Neuron (in vitro differentiated cells): ENCODE data around the gene NGF.

Experiments used
- H2AFZ ChIP-seq: one replicate; pipeline ENCODE4 v1.6.1; 2013; ENCODE audit warnings: low read depth, mild to moderate bottlenecking, inconsistent platforms, low read length, moderate library complexity
- H3K27me3 ChIP-seq: one replicate; pipeline ENCODE4 v1.6.1; 2013; ENCODE audit warnings: low read length; ENCODE audit not compliant: insufficient read depth
- H3K36me3 ChIP-seq: one replicate; pipeline ENCODE4 v1.6.1; 2013; ENCODE audit warnings: low read length; ENCODE audit not compliant: insufficient read depth
- H3K4me1 ChIP-seq: one replicate; pipeline ENCODE4 v1.6.1; 2013; ENCODE audit warnings: low read length; ENCODE audit not compliant: insufficient read depth
- H3K4me3 ChIP-seq: 2 replicates; pipeline ENCODE4 v1.5.1; 2013; ENCODE audit warnings: mild to moderate bottlenecking, low read length, moderate library complexity
- H3K9me3 ChIP-seq: one replicate; pipeline ENCODE4 v1.6.1; 2013; ENCODE audit warnings: low read length

NGF gene

DNA sequence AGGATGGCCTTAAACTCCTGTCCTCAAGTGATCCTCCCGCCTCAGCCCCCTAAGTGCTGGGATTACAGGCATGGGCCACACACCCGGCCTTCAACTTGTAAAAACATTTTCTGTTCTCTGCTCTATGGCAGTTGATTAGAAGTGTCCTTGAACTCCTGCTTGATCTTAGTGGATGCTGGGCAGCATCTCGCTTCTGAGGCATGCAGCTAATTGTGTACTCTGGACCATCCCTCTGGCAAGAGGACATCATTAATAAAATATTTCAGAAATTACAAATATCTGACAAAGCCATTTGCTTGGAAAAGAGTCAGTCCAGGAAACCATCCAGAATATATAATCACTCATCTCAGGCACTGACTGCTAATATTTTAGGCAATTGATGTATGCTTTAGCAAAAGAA is 8.1 kb downstream of the NGF start:
- Histone ChIP-seq H3K36me3 (no peaks in the 10 kb centered on the region), H3K4me1 (no peaks in the 10 kb centered on the region), H2AFZ (no peak overlapping the region), H3K9me3 (no peaks in the 10 kb centered on the region), H3K4me3 (no peak overlapping the region), H3K27me3 (no peaks in the 10 kb centered on the region)

DNA sequence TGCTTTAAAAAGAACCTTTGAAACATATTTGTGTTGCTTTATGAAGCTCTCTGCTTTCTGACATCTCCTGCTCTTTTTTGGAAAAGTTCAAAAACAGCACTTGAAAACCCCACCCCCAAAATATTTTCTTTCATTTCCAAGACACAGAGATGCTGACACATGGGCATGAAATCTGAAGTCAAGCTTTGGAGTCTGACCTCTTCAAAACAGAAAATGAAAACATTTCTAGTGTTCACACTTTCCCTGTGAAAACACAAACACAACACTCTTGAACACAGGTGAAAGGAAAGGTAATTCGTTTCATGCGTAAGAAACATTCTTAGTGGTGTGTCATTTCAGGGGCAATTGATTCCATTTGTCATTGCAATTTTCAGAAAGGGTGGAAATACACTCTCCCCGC is 10.8 kb downstream of the NGF start:
- Histone ChIP-seq H2AFZ (no peak overlapping the region), H3K4me1 (no peaks in the 10 kb centered on the region), H3K36me3 (no peaks in the 10 kb centered on the region), H3K4me3 (no peak overlapping the region), H3K9me3 (no peaks in the 10 kb centered on the region), H3K27me3 (no peaks in the 10 kb centered on the region)

DNA sequence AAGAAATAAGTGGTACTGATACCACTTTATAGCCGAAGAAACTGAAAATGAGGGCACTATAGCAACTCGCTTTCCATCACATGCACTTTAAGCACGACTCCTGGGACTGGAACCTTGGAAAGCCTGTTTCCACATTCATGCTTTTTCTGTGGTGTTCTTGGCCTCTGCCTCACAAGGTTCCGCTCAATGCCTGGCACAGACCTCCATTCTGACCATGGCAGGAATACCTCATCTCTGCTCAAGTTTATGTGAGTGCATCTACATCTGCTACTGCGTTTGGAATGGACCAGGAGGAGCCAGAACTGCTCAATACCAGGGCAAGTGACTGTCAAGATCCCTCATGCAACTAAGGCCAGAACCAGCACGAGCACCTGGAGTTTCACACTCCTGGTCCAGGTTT is 11.6 kb downstream of the NGF start:
- Histone ChIP-seq H3K36me3 (no peaks in the 10 kb centered on the region), H2AFZ (no peak overlapping the region), H3K27me3 (no peaks in the 10 kb centered on the region), H3K9me3 (no peaks in the 10 kb centered on the region), H3K4me3 (no peak overlapping the region), H3K4me1 (no peaks in the 10 kb centered on the region)

DNA sequence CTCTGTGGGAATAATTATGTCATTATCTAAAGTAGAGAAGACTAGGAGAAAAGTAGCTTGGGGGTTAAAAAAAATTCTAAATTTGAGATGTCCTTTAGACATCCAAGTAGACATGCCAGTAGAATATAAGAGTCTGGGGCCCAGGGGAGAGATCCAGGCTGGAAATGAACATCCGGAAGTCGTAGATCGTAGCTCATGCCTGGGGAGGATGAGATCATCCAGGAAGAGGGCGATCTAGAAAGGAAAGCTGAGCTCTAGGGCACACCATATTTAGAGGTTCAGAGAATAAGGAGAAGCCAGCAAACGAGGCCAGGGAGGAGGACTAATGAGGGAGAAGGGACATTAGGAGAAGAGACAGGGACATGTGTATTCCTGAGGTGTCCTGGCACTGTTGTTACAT is 12.2 kb downstream of the NGF start:
- no peaks in the 10 kb centered on the region for H3K9me3 ChIP-seq
- no peaks in the 10 kb centered on the region for H3K36me3 ChIP-seq
- no peak overlapping the region for H3K4me3 ChIP-seq
- no peaks in the 10 kb centered on the region for H3K27me3 ChIP-seq
- no peaks in the 10 kb centered on the region for H3K4me1 ChIP-seq
- H2AFZ ChIP-seq, result no peak overlapping the region

DNA sequence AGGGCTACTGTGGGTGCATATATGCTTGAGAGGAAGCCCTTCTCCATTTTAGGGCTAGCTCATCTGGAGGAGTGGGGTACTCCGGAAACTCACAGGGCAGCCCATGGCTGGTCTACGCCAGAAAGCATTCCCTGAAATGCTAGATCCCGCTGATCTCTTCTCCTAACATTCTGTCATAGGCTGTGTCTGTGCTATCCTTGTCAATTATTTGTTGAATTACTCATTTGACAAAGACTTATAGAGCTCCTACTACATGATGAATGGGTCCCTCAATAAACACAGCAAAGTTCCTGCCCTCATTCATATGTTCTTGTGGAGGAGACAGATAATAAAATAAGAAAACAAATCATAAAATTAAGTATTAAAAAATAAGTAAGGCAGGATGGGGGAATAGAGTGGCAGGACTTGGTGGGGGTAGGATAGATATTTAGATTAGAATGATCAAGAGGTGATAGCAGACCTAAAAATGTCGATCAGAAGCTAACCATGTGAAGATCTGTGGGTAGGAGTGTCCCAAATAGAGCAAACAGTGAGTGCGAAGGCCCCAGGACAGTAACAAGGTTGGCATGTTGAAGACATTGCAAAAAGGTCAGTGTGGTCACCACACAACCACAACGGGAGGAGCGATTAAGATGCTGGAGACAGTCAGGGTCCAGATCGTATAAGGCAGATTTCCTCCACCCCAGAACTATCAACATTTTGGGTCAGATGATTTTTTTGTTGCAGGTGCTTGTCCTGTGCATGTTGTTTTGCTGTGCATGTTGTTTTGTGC is 13.2 kb downstream of the NGF start:
- H3K36me3 ChIP-seq, result no peaks in the 10 kb centered on the region
- H3K4me3 ChIP-seq, result no peak overlapping the region
- H3K27me3 ChIP-seq, result no peaks in the 10 kb centered on the region
- H3K4me1 ChIP-seq, result no peaks in the 10 kb centered on the region
- H2AFZ ChIP-seq, result no peak overlapping the region
- H3K9me3 ChIP-seq, result no peaks in the 10 kb centered on the region

DNA sequence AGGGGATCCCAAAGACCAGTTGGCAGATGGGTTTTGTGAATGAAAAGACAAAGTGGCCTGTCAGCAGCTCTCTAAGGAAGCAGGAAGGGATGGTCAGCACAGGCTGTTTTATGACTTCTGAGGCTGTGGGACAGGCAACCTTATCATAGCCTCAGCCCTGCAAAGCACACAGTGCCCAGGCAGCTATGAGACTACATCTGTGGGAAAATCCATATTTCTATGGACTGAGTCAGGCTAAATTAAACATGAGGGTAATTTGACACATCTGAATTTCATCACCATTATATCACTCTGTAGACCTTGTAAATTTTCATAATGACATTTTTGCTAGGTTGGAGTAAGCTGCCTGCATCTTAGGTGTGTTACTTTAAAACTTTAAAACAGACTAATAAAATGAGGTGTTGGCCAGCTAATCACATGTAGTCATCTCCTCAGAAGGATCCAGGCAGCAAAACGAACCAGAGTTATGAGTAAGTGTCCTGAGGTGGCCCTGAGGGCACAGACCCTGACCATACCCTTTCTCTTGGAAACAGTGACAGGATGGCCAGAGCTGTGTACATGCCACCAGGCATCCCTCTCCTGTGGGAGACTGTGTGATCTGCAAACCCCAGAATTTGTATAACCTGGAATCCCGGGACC is 14.6 kb downstream of the NGF start:
- H3K4me3 ChIP-seq, result no peak overlapping the region
- H3K27me3 ChIP-seq, result no peaks in the 10 kb centered on the region
- no peaks in the 10 kb centered on the region for H3K36me3 ChIP-seq
- H3K4me1 ChIP-seq, result no peaks in the 10 kb centered on the region
- H3K9me3 ChIP-seq, result no peaks in the 10 kb centered on the region
- no peak overlapping the region for H2AFZ ChIP-seq

DNA sequence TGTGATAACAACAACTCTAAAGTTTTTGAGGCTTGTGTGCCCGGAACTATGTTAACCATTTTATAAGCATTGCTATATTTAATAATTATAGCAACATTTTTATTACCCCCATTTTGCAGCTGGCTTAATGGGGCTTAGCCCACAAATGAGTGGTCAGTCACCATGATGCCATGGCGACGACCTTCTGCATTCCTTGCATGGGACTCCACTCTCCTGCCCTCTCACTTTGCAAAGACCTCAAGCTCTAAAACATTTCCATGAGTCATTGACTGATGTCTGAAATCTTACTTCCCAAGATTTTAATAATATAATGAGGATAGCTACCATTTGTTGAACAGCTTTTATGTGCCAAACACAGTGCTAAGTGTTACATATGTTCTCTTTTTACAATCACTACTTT is 15.4 kb downstream of the NGF start:
- Histone ChIP-seq H2AFZ (no peak overlapping the region), H3K36me3 (no peaks in the 10 kb centered on the region)

DNA sequence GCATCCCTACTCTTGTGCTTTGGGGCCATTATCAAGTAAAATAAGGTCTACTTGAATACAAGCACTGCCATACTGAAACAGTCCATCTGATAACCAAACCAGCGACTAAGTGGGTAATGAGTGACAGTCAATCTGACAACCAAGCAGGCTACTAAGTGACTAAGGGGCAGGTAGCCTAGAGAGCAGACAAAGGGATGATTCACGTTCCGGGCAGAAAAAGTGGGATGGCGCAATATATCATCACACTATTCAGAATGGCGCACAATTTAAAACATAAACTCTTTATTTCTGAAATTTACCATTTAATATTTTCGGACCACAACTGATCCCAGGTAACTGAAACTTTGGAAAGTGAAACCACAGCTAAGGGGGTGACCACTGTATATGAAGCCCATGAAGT is 17.7 kb downstream of the NGF start:
- Histone ChIP-seq H3K27me3 (no peaks in the 10 kb centered on the region), H3K4me1 (no peaks in the 10 kb centered on the region), H2AFZ (no peak overlapping the region), H3K4me3 (no peak overlapping the region), H3K9me3 (no peaks in the 10 kb centered on the region), H3K36me3 (no peaks in the 10 kb centered on the region)

More for the DNA sequence above, 15.4 kb downstream of the NGF start:
- Histone ChIP-seq H3K9me3 (no peaks in the 10 kb centered on the region), H3K27me3 (no peaks in the 10 kb centered on the region), H3K4me3 (no peak overlapping the region), H3K4me1 (no peaks in the 10 kb centered on the region)

DNA sequence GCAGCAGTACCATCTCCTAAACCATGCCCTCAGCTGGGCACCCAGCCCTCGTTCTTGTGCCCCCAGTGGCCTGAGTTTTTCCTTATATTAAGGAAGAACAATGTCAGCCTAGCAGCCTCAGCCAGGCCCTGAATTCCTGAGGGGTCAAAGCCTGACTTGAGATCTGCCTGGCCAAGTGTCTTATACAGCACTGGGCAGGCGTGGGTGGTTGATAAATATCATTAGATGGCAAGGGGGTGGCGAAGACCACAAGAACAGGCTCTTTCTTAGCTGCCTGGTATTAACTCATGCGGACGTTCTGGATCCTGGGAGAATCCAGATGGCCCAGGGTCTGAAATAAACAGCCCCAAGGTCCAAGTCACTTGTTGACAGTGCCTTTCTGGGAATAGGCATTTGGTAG is 18.3 kb downstream of the NGF start:
- H3K9me3 ChIP-seq, result no peaks in the 10 kb centered on the region
- no peak overlapping the region for H2AFZ ChIP-seq
- no peaks in the 10 kb centered on the region for H3K27me3 ChIP-seq
- no peaks in the 10 kb centered on the region for H3K4me1 ChIP-seq
- H3K36me3 ChIP-seq, result no peaks in the 10 kb centered on the region
- no peak overlapping the region for H3K4me3 ChIP-seq

DNA sequence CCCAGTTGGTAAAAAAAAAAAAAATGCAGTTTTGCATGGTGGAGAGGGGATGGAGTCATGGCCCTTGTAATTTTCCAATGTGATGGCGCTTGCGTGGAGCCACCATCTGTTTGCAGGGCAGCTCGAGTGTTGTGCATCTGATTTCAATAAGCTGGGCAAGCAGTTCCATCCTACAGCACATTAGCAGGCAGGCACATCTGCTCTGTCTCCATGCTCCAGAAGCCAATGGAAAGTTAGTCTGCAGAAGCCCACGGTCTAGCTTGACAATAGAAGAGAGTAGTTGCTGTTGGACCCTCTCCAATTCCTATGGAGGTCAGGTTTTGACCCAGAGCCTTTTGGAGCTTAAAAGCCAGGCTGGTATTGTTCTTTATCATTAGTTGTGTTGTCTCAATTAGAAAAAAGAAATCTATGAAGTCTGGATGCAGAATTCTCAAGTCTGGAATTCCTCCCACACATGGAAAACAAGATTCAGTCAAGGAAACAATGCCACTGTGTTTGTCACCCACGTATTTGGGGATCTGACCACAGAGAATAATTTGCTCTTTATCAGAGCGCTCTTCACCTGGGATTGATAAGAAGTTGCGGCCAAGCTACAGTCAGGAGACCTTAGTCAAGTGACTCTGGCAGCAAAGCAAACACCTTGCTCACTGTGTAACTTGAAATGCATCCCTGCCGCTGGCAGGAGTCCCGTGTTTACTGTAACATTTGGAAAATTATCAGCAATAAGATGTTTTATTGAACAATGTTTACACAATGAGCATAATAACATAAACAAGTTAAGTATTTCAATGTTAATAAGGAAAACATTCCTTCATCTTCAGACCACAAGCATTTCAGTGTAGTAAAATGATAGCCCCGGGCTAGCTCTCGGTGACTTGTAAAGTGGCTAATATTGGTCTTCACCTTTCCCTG is 20.7 kb downstream of the NGF start:
- H3K4me3 ChIP-seq, result no peak overlapping the region
- H3K27me3 ChIP-seq, result no peaks in the 10 kb centered on the region
- no peaks in the 10 kb centered on the region for H3K36me3 ChIP-seq

DNA sequence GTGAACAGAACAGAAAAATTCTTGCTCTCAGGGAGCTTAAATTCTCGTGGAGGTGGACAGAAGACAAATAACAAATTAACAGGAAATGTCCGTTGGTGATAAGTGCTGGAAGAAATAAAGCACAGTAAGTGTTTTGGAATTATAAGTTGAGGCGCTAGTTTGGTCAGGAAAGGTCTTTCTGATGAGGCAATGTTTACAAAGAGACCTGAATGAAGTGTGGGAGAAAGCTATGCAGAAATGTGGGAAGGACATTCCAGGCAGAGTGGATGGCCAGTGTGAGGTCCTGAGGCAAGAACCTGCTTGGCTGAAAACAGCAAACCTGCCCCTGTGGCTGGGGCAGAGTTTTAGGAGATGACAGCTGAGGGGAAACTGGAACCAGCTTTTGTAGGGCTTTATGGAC is 23.3 kb downstream of the NGF start:
- H2AFZ ChIP-seq, result no peak overlapping the region

More for the DNA sequence above, 20.7 kb downstream of the NGF start:
- no peaks in the 10 kb centered on the region for H3K4me1 ChIP-seq
- no peak overlapping the region for H2AFZ ChIP-seq
- no peaks in the 10 kb centered on the region for H3K9me3 ChIP-seq

DNA sequence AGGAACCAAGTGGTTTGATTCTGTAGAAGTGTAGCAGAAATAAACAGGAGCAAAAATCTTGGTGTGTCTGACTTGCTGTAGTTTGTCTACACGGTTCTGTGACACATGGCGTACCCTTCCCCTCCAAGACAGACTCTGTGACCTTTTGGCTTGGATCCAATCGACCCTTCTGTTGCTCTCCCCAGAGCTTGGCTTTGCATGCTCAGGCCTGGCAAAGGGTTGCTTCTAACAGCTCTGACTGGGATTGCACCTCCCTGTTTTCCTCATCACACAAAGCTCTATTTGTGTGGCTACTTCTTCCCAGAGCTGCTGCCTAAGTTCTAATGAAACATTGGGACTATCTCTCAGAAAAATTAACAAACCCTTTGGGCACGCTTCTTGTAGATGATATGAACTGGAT is 24.0 kb downstream of the NGF start:
- Histone ChIP-seq H3K4me3 (no peak overlapping the region), H3K27me3 (no peaks in the 10 kb centered on the region), H3K9me3 (no peaks in the 10 kb centered on the region), H2AFZ (no peak overlapping the region), H3K4me1 (no peaks in the 10 kb centered on the region), H3K36me3 (no peaks in the 10 kb centered on the region)

More for the DNA sequence above, 23.3 kb downstream of the NGF start:
- no peak overlapping the region for H3K4me3 ChIP-seq
- no peaks in the 10 kb centered on the region for H3K9me3 ChIP-seq
- H3K36me3 ChIP-seq, result no peaks in the 10 kb centered on the region
- H3K4me1 ChIP-seq, result no peaks in the 10 kb centered on the region
- no peaks in the 10 kb centered on the region for H3K27me3 ChIP-seq

DNA sequence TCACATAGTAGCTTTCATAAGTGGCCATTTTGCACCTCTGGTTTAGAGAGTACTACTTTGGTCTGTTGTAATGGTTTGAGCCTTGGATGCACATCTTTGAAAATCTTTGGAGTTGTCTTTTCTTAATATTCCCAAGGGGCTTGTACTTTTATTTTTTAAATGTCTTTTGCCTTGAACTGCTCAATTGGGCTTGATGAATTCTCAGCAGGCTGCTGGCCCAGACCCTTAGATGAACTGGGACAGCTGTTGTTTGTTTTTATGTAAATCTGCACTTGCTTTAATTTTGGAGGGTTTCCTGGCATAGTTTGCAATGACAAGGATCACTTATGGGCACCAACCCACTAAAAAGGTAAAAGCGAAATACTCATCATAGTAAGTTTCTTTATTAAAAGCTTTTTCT is 24.9 kb downstream of the NGF start:
- no peak overlapping the region for H2AFZ ChIP-seq
- no peaks in the 10 kb centered on the region for H3K4me1 ChIP-seq
- H3K36me3 ChIP-seq, result no peaks in the 10 kb centered on the region
- no peak overlapping the region for H3K4me3 ChIP-seq
- H3K27me3 ChIP-seq, result no peaks in the 10 kb centered on the region
- no peaks in the 10 kb centered on the region for H3K9me3 ChIP-seq
